Fibroblast of lung (primary cell): ENCODE results near the gene TARM1. TPM values are rescaled to one million over a fixed set of nuclear protein-coding genes. Genes with fewer than 3 reads are reported as not detected.

ENCODE experiments used
- DNase-seq, 2 donors: peaks; one replicate each; pipeline versions ENCODE4 v3.0.0 to v3.0.0-alpha.2; 2010; ENCODE audit warnings: low read depth in 2 of 2
- H2AFZ ChIP-seq: 2 replicates; pipeline ENCODE4 v1.5.1; 2012; ENCODE audit warnings: low read length, control low read depth, inconsistent platforms
- H3K27ac ChIP-seq: 2 replicates; pipeline ENCODE4 v1.5.1; 2011; ENCODE audit warnings: low read length, control low read depth; ENCODE audit not compliant: insufficient read depth
- H3K27me3 ChIP-seq: 2 replicates; pipeline ENCODE4 v1.5.1; 2011; ENCODE audit warnings: mild to moderate bottlenecking, low read length; ENCODE audit not compliant: control insufficient read depth, insufficient read depth
- H3K36me3 ChIP-seq: 2 replicates; pipeline ENCODE4 v1.5.1; 2011; ENCODE audit warnings: low read length; ENCODE audit not compliant: control insufficient read depth, insufficient read depth
- H3K4me1 ChIP-seq: 2 replicates; pipeline ENCODE4 v1.5.1; 2011; ENCODE audit warnings: low read length; ENCODE audit not compliant: control insufficient read depth, insufficient read depth; ENCODE audit errors: extremely low read depth
- H3K4me2 ChIP-seq: 2 replicates; pipeline ENCODE4 v1.5.1; 2011; ENCODE audit warnings: low read length, control low read depth; ENCODE audit not compliant: insufficient read depth; ENCODE audit errors: extremely low read depth
- H3K4me3 ChIP-seq, 4 experiments: fragments of 200-600 bp in 1 of 4; sonication (generic) in 1 of 4; replicated peaks in 1 of 4; 2 replicates each; pipeline ENCODE4 v1.5.1; 2011 to 2016; ENCODE audit warnings: low read length in 4 of 4, low read depth in 3 of 4, mild to moderate bottlenecking in 3 of 4, control low read depth in 2 of 4, inconsistent platforms in 1 of 4, mixed read lengths in 1 of 4; ENCODE audit not compliant: insufficient read depth in 1 of 4; ENCODE audit errors: control extremely low read depth in 1 of 4
- H3K79me2 ChIP-seq: 2 replicates; pipeline ENCODE4 v1.5.1; 2012; ENCODE audit warnings: mild to moderate bottlenecking, low read length, inconsistent platforms; ENCODE audit not compliant: control insufficient read depth, insufficient read depth
- H3K9ac ChIP-seq: 2 replicates; pipeline ENCODE4 v1.5.1; 2011; ENCODE audit warnings: mild to moderate bottlenecking, low read length, control low read depth; ENCODE audit not compliant: insufficient read depth
- H3K9me3 ChIP-seq: 2 replicates; pipeline ENCODE4 v1.5.1; 2012; ENCODE audit warnings: low read depth, low read length; ENCODE audit not compliant: control insufficient read depth, insufficient read depth
- H4K20me1 ChIP-seq: 2 replicates; pipeline ENCODE4 v1.5.1; 2011; ENCODE audit warnings: low read length; ENCODE audit not compliant: control insufficient read depth, insufficient read depth; ENCODE audit errors: extremely low read depth
- CTCF ChIP-seq, 2 donors: IDR thresholded peaks in 1 of 2; conservative IDR thresholded peaks in 1 of 2; 1 replicate in 1 of 2; 2 replicates in 1 of 2; pipeline ENCODE4 v1.5.1; 2011 to 2012; ENCODE audit warnings: low read length in 2 of 2, control low read depth in 1 of 2, inconsistent platforms in 1 of 2, low read depth in 1 of 2, mild to moderate bottlenecking in 1 of 2
- EZH2 ChIP-seq: IDR thresholded peaks from 2 replicates; pipeline ENCODE4 v1.5.1; 2012; ENCODE audit warnings: low read length, control low read depth, mild to moderate bottlenecking; ENCODE audit errors: missing control alignments
- polyA plus RNA-seq, 2 donors: library from polyadenylated mRNA; depleted of rRNA in 1 of 2; stranded (reverse) in 1 of 2; unstranded in 1 of 2; fragments of >200 nt; gene quantifications; 2 replicates each; pipeline ENCODE4 v1.2.1, GENCODE V29; 2011 to 2012; ENCODE audit warnings: missing spikeins in 1 of 2
- total RNA-seq: library from RNA; depleted of rRNA; stranded (reverse); fragments of >200 nt; gene quantifications from 2 replicates; pipeline ENCODE4 v1.2.1, GENCODE V29; 2014

TARM1 gene
- total and polyA plus RNA-seq, 2 donors (not counting 1 experiment from before 2014, with no cell fraction given), result not detected

DNA sequence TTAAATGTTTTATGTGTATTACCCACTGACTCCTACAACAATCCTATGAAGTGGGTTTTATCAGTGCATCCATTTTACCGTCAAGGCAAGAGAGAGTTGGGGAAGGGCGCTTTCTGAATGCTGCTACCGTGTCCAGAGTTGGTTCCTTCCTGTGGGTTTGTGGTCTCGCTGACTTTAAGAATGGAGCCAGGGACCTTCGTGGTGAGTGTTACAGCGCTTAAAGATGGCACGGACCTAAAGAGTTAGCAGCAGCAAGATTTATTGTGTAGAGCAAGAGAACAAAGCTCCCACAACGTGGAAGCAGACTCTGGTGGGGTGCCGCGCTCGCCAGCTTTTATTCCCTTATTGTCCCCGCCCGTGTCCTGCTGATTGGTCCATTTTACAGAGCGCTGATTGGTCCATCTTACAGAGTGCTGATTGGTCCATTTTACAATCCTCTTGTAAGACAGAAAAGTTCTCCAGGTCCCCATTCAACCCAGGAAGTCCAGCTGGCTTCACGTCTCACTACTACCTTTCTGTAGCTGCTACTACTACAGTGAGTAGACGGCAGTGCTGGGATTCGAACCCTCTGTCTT is 13.3 kb upstream of the TARM1 start:
- H3K4me3 ChIP-seq, result no peak overlapping the region
- H3K27me3 ChIP-seq, result no peaks in the 10 kb centered on the region
- H3K36me3 ChIP-seq, result no peaks in the 10 kb centered on the region
- TF ChIP-seq EZH2 (no peak), CTCF (conservative IDR thresholded peaks at IDR 0.05 in 1 of 2, IDR thresholded peaks at IDR 0.05 in 1 of 2; ENCODE audit: low read depth in 1 of 2, low read length in 2 of 2) (no peak)
- no peak overlapping the region for H3K27ac ChIP-seq
- peaks cover 2% of the 10 kb centered on the region for H3K4me1 ChIP-seq
- no peaks in the 10 kb centered on the region for H3K79me2 ChIP-seq
- H3K4me2 ChIP-seq, result no peak overlapping the region
- no peak overlapping the region for H2AFZ ChIP-seq
- H3K9ac ChIP-seq, result no peak overlapping the region
- no peaks in the 10 kb centered on the region for H3K9me3 ChIP-seq
- no peaks in the 10 kb centered on the region for H4K20me1 ChIP-seq
- DNase-seq, result no peak

DNA sequence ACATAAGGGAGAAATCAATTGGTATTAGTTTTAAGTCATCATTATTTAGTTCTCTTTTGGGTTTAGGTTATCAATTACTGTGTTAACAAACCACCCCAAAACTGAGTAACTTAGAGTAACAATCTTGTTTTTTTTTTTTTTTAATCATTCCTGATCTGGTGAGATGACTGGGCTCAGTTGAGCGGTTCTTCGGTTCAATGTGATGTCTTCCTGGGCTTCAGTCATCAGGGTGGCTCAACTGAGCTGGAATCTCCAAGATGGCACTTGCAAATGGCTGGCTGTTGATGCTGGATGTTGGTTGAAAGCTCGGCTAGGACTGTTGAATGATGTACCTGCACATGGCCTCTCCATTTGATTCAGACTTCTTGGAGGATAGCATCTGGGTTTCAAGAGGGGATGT is 3.2 kb upstream of the TARM1 start:
- TF ChIP-seq EZH2 (no peak), CTCF (conservative IDR thresholded peaks at IDR 0.05 in 1 of 2, IDR thresholded peaks at IDR 0.05 in 1 of 2; ENCODE audit: low read depth in 1 of 2, low read length in 2 of 2) (no peak)
- no peak overlapping the region for H3K9ac ChIP-seq
- no peaks in the 10 kb centered on the region for H4K20me1 ChIP-seq
- DNase-seq, result no peak
- no peak overlapping the region for H2AFZ ChIP-seq
- no peak overlapping the region for H3K27ac ChIP-seq
- H3K9me3 ChIP-seq, result no peaks in the 10 kb centered on the region
- H3K36me3 ChIP-seq, result no peaks in the 10 kb centered on the region
- no peaks in the 10 kb centered on the region for H3K4me1 ChIP-seq
- no peaks in the 10 kb centered on the region for H3K79me2 ChIP-seq
- no peak overlapping the region for H3K4me3 ChIP-seq
- no peaks in the 10 kb centered on the region for H3K27me3 ChIP-seq
- H3K4me2 ChIP-seq, result no peak overlapping the region

- H3K4me2 ChIP-seq, result no peak overlapping the region
- H4K20me1 ChIP-seq, result no peaks in the 10 kb centered on the region
- H3K9me3 ChIP-seq, result no peaks in the 10 kb centered on the region
- no peak overlapping the region for H3K4me3 ChIP-seq
- H3K27ac ChIP-seq, result no peak overlapping the region
- no peaks in the 10 kb centered on the region for H3K27me3 ChIP-seq
- H3K9ac ChIP-seq, result no peak overlapping the region
- no peak for DNase-seq
- no peaks in the 10 kb centered on the region for H3K79me2 ChIP-seq
- H3K4me1 ChIP-seq, result no peaks in the 10 kb centered on the region
- H2AFZ ChIP-seq, result no peak overlapping the region
- TF ChIP-seq CTCF (conservative IDR thresholded peaks at IDR 0.05 in 1 of 2, IDR thresholded peaks at IDR 0.05 in 1 of 2; ENCODE audit: low read depth in 1 of 2, low read length in 2 of 2), result no peak
- no peak for TF ChIP-seq EZH2
- H3K36me3 ChIP-seq, result no peaks in the 10 kb centered on the region
Observed at GRCh38 chr19:54077334-54077733, 3.8 kb downstream of the TARM1 start.
